Measurements from ENCODE around the gene C1QL1. TPM values are rescaled to one million over a fixed set of nuclear protein-coding genes. Genes with fewer than 3 reads are reported as not detected.

The C1QL1 gene
- total and polyA plus RNA-seq, 2 of the 13 experiments (the other 11 are each of a cell fraction or from before 2014, with no cell fraction given) = 0.11 TPM

GRCh38 chr17:44911133-44912001 lies 56.7 kb downstream of the C1QL1 start (continued):
- TF ChIP-seq ZNF414 (CRISPR knock-in tag; IDR thresholded peaks at IDR 0.05) (no peak), CTCF (CRISPR knock-in tag; IDR thresholded peaks at IDR 0.05) (peak; percentile 90), ZBTB42 (CRISPR knock-in tag; IDR thresholded peaks at IDR 0.05) (0 out of 2 replicates have a peak, but pooled peaks have one; percentile 25), ARHGAP35 (CRISPR knock-in tag; IDR thresholded peaks at IDR 0.05; ENCODE audit: borderline replicate concordance) (peak; percentile 63; the same call in 1 of the 2 replicates), MEIS2 (CRISPR knock-in tag; IDR thresholded peaks at IDR 0.05) (no peak; the same call in 1 of the 2 replicates), THAP9 (CRISPR knock-in tag; IDR thresholded peaks at IDR 0.05; ENCODE audit: borderline replicate concordance) (peak; percentile 72), GLI4 (CRISPR knock-in tag; IDR thresholded peaks at IDR 0.05; ENCODE audit: borderline replicate concordance) (no peak), HNRNPH1 (optimal IDR thresholded peaks at IDR 0.05; ENCODE audit: low read depth, low read length) (no peak), HES4 (CRISPR knock-in tag; IDR thresholded peaks at IDR 0.05; ENCODE audit: borderline replicate concordance) (peak; percentile 41; the same call in 1 of the 2 replicates), PATZ1 (CRISPR knock-in tag; IDR thresholded peaks at IDR 0.05) (peak; percentile 34; the same call in 1 of the 2 replicates), CHCHD3 (CRISPR knock-in tag; IDR thresholded peaks at IDR 0.05) (no peak), SKIL (CRISPR knock-in tag; IDR thresholded peaks at IDR 0.05; ENCODE audit: borderline replicate concordance) (0 out of 2 replicates have a peak, but pooled peaks have one; percentile 46), ZNF879 (CRISPR knock-in tag; IDR thresholded peaks at IDR 0.05) (no peak), HOXA3 (CRISPR knock-in tag; IDR thresholded peaks at IDR 0.05) (peak; percentile 40; the same call in 1 of the 2 replicates), ZNF572 (CRISPR knock-in tag; IDR thresholded peaks at IDR 0.05) (0 out of 2 replicates have a peak, but pooled peaks have one; percentile 23), HOXD1 (CRISPR knock-in tag; IDR thresholded peaks at IDR 0.05) (no peak), MTA3 (CRISPR knock-in tag; IDR thresholded peaks at IDR 0.05) (no peak), KAT7 (CRISPR knock-in tag; IDR thresholded peaks at IDR 0.05; ENCODE audit: borderline replicate concordance) (peak; percentile 61; the same call in 1 of the 2 replicates)

Measured in HepG2 (cell line).